ENCODE results near the gene RASGRP1. TPM values are rescaled to one million over a fixed set of nuclear protein-coding genes. Genes with fewer than 3 reads are reported as not detected.
A peak's percentile ranks its signal among the peaks of the same experiment; 100 is the strongest.

Gene RASGRP1
- total and polyA plus RNA-seq, 7 donors: 0.33 to 3.6 (median 0.71) TPM; not detected in 2

DNA sequence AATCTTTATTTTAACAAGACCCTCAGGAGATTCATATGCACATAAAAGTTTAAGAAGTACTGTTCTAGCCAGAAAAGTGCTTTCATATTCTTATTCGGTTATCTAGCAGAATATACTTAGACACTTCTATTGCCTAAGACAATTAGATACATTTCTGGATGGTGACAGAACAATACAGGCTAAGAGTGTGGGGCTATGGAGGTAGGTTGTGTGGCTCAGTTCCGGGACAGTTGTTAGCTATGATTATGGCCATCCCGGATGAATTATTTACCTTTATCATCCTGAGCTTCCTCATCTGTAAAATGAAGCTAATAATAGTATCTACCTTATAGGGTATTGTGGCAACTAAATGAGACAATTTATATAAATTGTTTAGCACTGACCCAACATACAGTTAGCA lies 104.1 kb downstream of the RASGRP1 start:
- Histone ChIP-seq H3K4me3 (no peak overlapping the region), H3K36me3 (no peaks in the 10 kb centered on the region), H3K9me3 (no peaks in the 10 kb centered on the region), H3K4me1 (peaks cover 0 to 10% (median 6%) of the 10 kb centered on the region in 4 donors), H3K27me3 (no peaks in the 10 kb centered on the region), H3K27ac (no peak overlapping the region)
- no peak for DNase-seq
- intact Hi-C loops (cut with DNase I): no loop called here
- WGBS, 2 donors: 19 to 65% methylated on average over 3 of the region's 3 CpGs
- TF ChIP-seq, protein P1, sequence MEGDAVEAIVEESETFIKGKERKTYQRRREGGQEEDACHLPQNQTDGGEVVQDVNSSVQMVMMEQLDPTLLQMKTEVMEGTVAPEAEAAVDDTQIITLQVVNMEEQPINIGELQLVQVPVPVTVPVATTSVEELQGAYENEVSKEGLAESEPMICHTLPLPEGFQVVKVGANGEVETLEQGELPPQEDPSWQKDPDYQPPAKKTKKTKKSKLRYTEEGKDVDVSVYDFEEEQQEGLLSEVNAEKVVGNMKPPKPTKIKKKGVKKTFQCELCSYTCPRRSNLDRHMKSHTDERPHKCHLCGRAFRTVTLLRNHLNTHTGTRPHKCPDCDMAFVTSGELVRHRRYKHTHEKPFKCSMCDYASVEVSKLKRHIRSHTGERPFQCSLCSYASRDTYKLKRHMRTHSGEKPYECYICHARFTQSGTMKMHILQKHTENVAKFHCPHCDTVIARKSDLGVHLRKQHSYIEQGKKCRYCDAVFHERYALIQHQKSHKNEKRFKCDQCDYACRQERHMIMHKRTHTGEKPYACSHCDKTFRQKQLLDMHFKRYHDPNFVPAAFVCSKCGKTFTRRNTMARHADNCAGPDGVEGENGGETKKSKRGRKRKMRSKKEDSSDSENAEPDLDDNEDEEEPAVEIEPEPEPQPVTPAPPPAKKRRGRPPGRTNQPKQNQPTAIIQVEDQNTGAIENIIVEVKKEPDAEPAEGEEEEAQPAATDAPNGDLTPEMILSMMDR (IDR thresholded peaks at IDR 0.05): no peak
- TF ChIP-seq EP300 (IDR thresholded peaks at IDR 0.05): no peak

DNA sequence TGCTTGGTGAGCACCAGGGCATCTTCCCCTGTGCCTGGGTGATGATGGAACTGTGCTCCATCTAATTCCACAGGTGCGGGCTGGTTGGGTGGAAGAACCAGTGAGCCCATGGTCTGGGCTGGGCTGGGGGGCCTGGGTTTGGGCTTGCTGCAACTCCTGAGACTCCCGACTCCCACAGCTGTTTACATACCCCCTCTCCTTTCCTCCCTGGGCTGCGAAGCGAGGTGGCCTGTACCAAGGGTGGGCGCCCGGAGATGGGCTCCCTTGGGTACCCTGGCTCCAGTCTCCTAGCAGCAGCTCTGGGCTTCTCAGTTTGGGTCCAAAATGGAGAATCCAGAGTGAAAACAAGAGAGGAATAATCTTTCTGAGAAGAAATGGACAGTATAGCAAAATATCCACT lies 105.1 kb downstream of the RASGRP1 start:
- intact Hi-C loops (cut with DNase I): no loop called here
- WGBS, 2 donors: 89 to 99% methylated on average over 6 of the region's 6 CpGs
- no peak for DNase-seq
- H3K9me3 ChIP-seq: no peaks in the 10 kb centered on the region
- H3K4me1 ChIP-seq: peaks cover 0 to 18% (median 14%) of the 10 kb centered on the region in 4 donors
- no peak overlapping the region for H3K27ac ChIP-seq
- H3K36me3 ChIP-seq: no peaks in the 10 kb centered on the region
- H3K27me3 ChIP-seq: no peaks in the 10 kb centered on the region
- H3K4me3 ChIP-seq: no peak overlapping the region
- TF ChIP-seq, protein P1 (IDR thresholded peaks at IDR 0.05): no peak
- TF ChIP-seq EP300 (IDR thresholded peaks at IDR 0.05): no peak
- no peak for TF ChIP-seq POLR2A (IDR thresholded peaks at IDR 0.05)
- TF ChIP-seq POLR2AphosphoS5 (IDR thresholded peaks at IDR 0.05): no peak

DNA sequence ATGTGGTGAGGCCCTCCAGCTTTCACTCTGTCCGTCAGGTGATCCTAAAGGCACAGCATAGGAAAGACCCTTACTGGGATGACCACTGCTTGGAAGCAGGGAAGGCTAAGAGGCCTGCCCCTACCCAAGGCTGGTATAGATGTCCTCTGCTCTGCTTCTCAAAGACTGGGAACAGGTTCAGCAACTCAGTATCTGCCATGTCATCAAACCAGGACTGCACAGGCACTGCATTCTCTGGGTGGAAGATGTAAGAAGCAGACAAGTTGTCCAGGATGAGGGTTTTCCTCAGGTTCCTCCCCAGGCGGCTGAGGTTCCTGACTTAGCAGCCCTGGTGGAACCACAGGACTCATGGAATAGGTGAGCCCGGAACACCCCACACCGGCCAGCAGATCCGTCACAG lies 106.0 kb downstream of the RASGRP1 start:
- TF ChIP-seq, protein P1 (IDR thresholded peaks at IDR 0.05): no peak
- TF ChIP-seq EP300 (IDR thresholded peaks at IDR 0.05): no peak
- TF ChIP-seq POLR2A (IDR thresholded peaks at IDR 0.05): no peak
- TF ChIP-seq POLR2AphosphoS5 (IDR thresholded peaks at IDR 0.05): no peak
- WGBS, 2 donors: 97 to 98% methylated on average over 5 of the region's 5 CpGs

DNA sequence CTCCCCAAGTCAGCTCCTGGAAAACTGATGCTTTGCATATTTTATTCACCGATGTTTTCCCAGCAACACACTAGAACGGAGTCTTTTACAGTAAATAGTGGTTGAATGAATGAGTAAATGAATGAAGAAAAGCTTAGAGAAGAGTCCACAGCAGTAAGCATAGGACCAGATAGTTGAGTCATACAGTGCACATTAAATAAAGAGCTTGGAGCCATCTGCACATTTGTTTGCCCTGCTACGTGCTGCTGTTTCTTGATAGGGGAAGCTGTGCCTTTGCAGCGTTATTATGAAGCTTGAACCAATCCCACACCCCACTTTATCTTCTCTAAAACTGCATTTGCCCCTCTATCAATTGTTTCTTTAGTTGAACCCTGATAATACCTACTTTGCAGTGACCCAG lies 109.5 kb downstream of the RASGRP1 start:
- H3K27me3 ChIP-seq: no peaks in the 10 kb centered on the region
- H3K27ac ChIP-seq: peak overlapping the region; percentile 91 to 94 (median 93)
- TF ChIP-seq EP300 (IDR thresholded peaks at IDR 0.05) (no peak), POLR2AphosphoS5 (IDR thresholded peaks at IDR 0.05) (no peak), POLR2A (IDR thresholded peaks at IDR 0.05) (no peak)
- TF ChIP-seq, protein P1 (IDR thresholded peaks at IDR 0.05): no peak
- no peaks in the 10 kb centered on the region for H3K36me3 ChIP-seq
- H3K4me3 ChIP-seq: peak overlapping the region; percentile 68 to 83 (median 72)
- H3K9me3 ChIP-seq: no peaks in the 10 kb centered on the region
- WGBS, 2 donors: 1 to 5% methylated on average over 4 of the region's 4 CpGs
- DNase-seq: no peak
- intact Hi-C loops (cut with DNase I): no loop called here
- peaks cover 0 to 22% (median 13%) of the 10 kb centered on the region in 4 donors for H3K4me1 ChIP-seq

More for the DNA sequence above, 106.0 kb downstream of the RASGRP1 start:
- Histone ChIP-seq H3K27me3 (no peaks in the 10 kb centered on the region), H3K9me3 (no peaks in the 10 kb centered on the region), H3K4me1 (peaks cover 0 to 18% (median 14%) of the 10 kb centered on the region in 4 donors), H3K36me3 (no peaks in the 10 kb centered on the region), H3K4me3 (no peak overlapping the region), H3K27ac (no peak overlapping the region)
- intact Hi-C loops (cut with DNase I): no loop called here
- no peak for DNase-seq

DNA sequence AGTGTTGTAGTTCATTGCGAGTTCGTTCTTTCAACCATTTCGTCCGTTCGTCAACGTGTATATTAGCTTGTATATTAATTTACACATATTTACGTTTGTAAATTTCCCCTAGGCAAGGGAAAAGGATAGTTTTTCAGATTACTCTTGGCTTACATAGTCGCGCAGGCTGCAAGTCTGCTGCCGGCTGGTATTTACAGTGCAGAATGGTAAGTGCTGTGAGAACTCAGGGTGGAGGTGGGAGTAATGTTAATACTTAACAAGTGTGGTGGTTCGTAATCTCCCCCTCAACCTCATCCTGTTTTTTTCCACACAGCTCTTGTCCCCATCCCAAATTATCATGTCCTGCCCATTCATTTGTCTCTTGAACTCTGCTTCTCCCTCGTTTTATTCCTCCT lies 109.9 kb downstream of the RASGRP1 start:
- Histone ChIP-seq H3K9me3 (no peaks in the 10 kb centered on the region), H3K4me3 (peak overlapping the region; percentile 68 to 83 (median 72)), H3K27me3 (no peaks in the 10 kb centered on the region), H3K4me1 (peaks cover 0 to 22% (median 12%) of the 10 kb centered on the region in 4 donors), H3K27ac (peak overlapping the region; percentile 91 to 94 (median 93)), H3K36me3 (no peaks in the 10 kb centered on the region)
- no peak for DNase-seq
- 0% methylated on average over 12 of the region's 12 CpGs for whole genome bisulfite sequencing, 2 donors
- TF ChIP-seq EP300 (IDR thresholded peaks at IDR 0.05) (no peak), POLR2AphosphoS5 (IDR thresholded peaks at IDR 0.05) (no peak), POLR2A (IDR thresholded peaks at IDR 0.05) (no peak)
- TF ChIP-seq, protein P1 (IDR thresholded peaks at IDR 0.05): no peak
- intact Hi-C loops (cut with DNase I): loop anchor here (5.0 kb wide), 1 partner anchor 202 kb away; the partner anchor contains the start of gene SPRED1
